HTR-8/SVneo (cell line): ENCODE results near the gene GJB3.
"Not testable (repeated sequence)": the region's sequence is repeated elsewhere in the genome, so short reads cannot be mapped to it uniquely, and the experiment has no call there.

ENCODE experiments used
- DNase-seq: peaks from one replicate; pipeline ENCODE4 v3.0.0; 2011; ENCODE audit warnings: low spot score, mixed read lengths; ENCODE audit not compliant: insufficient read length
- FAIRE-seq: peaks from 2 replicates; lab custom pipeline; 2011; peaks lifted over from hg19 to GRCh38; lab: Jason Lieb, UNC

GJB3 gene

DNA sequence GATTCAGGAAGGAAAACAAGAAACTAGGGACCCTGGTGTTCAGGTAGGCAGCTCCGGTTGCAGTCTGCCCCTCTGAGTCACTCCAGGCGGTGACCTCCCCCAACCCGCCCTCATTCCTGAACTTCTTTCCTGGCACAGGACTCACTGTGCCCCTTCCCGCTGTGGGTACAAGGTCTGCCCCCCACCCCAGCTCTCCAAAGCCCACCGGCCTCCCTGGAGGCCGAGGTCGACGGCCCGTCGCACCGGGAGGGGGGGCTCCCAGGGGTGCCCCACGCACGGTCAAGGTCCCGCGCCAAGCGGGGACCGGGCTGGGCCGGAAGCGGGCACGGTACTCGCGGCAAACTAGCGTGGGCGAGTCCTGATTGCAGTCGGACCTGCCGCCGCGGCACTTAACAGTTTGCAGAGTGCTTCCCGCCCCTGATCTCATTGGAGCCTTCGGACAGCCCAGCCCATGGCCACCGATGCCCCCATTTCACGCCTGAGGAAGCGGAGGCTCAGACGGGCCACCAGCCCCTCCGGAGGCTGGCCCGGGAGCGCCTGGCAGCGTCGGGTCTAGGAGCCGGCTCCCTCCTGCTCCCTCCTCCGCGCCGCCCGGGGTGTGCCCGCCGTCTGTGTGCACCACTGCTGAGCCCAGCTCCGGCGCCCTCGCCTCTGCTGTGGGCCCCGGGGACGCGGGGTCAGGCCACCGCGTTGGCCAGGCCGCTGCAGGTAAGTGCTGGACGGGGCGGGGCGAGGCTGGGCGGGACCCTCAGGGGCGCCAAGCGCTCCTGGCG is at the start of gene GJB3:
Gene GJB3 (plus strand): TSS at position 144 of the 773 bp plus-strand sequence. CDS start 3,549 bp downstream, outside the sequence.
- peak; percentile 28 for FAIRE-seq
- DNase-seq: no peak

GRCh38 chr1:34732831-34733230 is 48.2 kb upstream of the GJB3 start:
- FAIRE-seq, DNase-seq: not testable (repeated sequence)

DNA sequence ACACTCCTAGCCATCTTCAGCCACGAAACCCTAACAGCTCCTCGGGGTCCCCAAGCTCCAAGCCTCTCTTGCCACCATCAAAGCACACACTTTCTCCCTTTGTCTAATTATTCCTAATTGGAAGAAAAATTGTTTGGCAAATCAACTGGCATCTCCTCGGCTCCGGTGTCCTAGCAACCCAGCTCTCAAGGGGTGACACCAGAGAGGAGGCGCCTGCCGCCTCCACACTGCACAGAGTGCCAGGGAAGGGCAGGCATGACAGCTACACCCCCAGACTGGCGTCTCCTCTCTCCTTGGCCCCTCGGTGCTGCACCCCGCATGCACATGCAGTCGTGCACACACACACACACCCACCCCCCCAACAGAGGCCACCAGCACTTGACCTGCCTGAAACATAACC is 44.3 kb upstream of the GJB3 start:
- FAIRE-seq: no peak
- no peak for DNase-seq

- DNase-seq, FAIRE-seq: not testable (repeated sequence)
Measured at GRCh38 chr1:34737236-34737635, 43.8 kb upstream of the GJB3 start.

DNA sequence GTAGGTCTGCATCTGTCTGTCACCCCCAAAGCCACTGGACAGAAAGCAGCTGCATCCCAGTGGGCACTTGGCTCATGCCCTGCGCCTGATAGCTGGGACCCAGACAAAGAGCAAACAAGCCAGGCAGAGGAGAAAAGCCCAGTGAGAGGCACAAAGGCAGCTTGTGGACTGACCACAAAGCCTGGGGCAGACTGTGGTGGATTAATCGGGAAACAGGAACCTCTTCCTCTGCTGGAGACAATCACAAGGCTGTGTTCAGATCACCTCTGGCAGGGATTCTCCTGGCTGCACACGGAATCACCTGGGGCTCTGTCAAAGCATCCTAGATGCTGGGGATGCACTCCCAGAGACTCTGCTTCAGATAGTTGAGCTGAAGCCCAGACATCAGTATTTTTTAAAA is 41.4 kb upstream of the GJB3 start:
- FAIRE-seq: no peak

GRCh38 chr1:34740161-34740868 is 40.7 kb upstream of the GJB3 start:
- DNase-seq (no peak), FAIRE-seq (no peak)

More for the DNA sequence above, 41.4 kb upstream of the GJB3 start:
- no peak for DNase-seq

- FAIRE-seq: peak; percentile 38
- peak; percentile 80 for DNase-seq
Measured at GRCh38 chr1:34742667-34743270, 38.2 kb upstream of the GJB3 start.

GRCh38 chr1:34743775-34744174 is 37.2 kb upstream of the GJB3 start:
- no peak for DNase-seq
- no peak for FAIRE-seq

DNA sequence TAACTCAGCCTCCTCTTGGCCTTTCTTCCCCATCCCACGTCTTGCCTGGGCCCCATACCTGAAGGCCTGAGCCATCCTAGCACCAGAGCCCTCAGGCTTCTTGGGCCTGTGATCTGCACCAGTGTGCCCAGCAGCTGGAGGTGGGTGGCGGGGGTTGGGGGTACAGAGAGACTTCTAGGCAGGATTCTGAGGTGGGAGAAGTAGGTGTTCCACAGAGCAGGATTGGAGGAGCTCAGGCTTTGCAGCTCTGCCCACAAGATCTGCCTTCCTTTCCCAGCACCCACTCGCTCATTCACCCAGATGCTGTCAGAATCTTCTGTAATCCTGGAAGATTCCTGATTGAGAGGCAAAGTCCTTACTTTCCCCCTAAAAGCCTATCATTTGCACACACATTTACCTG is 36.2 kb upstream of the GJB3 start:
- DNase-seq (no peak), FAIRE-seq (no peak)

GRCh38 chr1:34745666-34746065 is 35.3 kb upstream of the GJB3 start:
- no peak for DNase-seq
- FAIRE-seq: no peak

GRCh38 chr1:34746101-34746500 is 34.9 kb upstream of the GJB3 start:
- FAIRE-seq (no peak), DNase-seq (no peak)

DNA sequence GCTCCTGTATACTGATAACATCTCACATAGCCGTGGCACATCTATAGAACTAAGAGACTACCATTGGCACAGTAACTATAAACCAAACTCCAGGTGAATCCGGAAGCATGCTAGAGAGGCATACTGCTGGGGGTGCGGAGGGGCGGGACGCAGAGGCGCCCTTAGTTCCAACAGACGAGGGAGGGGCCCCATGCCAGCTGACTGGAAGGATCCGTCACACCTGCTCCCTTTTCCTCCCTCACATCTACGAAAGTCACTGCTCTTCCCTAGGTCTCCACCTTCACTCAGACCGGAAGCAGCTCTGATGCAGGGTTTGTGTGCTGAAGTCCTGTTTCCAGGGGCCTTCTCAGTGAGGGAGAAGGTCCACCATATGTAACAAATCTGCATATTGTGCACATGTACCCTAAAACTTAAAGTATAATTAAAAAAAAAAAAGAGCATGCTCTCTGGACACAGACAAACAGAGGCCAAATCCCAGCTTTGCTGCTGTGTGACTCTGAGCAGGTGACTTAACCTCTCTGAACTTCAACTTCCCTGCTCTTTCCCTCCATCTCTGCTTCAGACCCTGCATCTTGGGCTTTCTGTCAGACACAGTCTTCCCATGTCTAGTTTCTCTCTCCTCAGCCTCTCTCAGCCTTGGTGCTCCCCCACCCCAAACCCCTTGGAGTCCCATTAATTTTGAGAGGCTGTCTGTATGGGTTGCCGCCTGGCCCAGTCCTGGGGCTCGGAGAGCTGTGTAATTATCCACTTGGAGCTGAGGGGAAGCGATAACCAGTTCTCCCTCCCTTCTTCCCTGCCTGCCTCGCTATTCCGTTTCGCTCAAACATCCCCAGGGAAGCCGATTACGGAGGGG is 34.0 kb upstream of the GJB3 start:
- DNase-seq (no peak), FAIRE-seq (no peak)

GRCh38 chr1:34747638-34747941 is 33.4 kb upstream of the GJB3 start:
- no peak for DNase-seq
- FAIRE-seq: no peak

DNA sequence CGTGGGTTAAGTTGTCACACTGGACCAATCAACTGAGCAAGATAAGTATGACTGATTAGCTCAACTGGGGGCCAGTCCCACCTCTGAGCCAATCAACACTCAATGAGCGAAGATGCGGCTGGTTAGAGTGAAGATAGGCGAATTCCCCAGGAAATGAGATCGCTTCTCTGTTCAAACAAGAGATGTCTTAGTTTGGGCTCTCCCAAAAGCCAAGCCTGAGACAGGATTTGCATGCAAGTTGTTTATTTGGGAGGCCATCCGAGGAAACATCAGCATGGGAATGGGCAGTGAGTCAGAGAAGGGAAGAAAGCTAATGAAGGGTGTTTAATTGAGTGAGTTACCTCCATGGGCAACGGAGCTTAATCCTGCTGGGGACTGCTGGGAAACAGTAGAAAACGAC is 31.0 kb upstream of the GJB3 start:
- no peak for FAIRE-seq
- no peak for DNase-seq

- FAIRE-seq (no peak), DNase-seq (no peak)
Measured at GRCh38 chr1:34750610-34751009, 30.4 kb upstream of the GJB3 start.

- no peak for DNase-seq
- FAIRE-seq: no peak
Measured at GRCh38 chr1:34753163-34753562, 27.9 kb upstream of the GJB3 start.

DNA sequence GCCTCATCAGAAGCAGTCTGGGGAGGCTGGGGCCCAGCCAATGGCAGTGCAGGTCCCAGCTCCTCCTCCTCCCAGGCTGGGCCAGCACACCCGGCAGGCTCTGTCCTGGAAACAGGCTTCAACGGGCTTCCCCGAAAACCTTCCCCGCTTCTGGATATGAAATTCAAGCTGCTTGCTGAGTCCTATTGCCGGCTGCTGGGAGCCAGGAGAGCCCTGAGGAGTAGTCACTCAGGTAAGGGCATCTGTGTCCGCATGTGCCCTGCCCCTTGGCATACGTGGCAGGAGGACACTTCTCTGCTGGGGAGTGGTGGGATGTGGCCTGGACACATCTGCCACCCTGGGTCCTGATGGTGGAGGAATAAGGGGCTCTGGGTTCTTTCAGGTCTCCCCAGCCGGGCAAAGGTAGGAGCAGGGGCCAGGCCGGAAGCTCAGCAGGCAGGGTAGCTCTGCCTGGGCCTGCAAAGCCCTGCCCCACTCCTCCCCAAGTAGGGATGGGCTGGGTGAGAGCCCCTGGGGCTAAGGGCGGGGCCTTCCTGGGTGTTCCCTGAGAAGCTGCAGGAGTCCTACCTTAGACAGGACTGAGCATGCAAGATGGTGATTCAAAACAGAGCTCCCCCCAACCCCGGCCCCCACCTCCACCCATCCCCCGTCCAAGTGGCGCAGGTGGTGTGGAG is 25.9 kb upstream of the GJB3 start, which contains the start of gene GJB5:
Gene GJB5 (plus strand): TSS at position 84 of the 674 bp plus-strand sequence. CDS start 2,284 bp downstream, outside the sequence.
- DNase-seq (no peak), FAIRE-seq (no peak)

DNA sequence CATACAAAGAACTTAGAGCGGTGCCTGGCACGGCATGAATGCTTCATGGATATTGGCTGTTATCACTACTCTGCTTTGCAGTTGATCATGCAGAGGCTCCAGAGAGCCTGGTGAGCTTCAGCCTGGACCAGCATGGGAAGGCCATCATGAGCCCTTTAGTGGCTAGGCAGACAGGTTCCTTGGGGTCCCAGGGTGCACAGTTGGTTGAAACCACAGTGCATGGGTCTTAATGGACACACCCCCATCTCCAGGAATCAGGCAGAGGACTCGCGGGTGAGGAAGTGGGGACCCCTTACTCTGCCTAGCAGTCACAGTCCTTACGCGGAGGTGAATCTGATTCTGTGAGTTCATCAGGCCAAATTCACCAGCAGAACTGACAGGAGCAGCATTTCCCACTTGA is 25.1 kb upstream of the GJB3 start:
- FAIRE-seq: no peak
- no peak for DNase-seq

DNA sequence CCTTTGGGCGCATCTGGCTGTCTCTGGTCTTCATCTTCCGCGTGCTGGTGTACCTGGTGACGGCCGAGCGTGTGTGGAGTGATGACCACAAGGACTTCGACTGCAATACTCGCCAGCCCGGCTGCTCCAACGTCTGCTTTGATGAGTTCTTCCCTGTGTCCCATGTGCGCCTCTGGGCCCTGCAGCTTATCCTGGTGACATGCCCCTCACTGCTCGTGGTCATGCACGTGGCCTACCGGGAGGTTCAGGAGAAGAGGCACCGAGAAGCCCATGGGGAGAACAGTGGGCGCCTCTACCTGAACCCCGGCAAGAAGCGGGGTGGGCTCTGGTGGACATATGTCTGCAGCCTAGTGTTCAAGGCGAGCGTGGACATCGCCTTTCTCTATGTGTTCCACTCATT is 23.6 kb upstream of the GJB3 start:
- FAIRE-seq (no peak), DNase-seq (no peak)

- DNase-seq (no peak), FAIRE-seq (no peak)
Measured at GRCh38 chr1:34758751-34759150, 22.3 kb upstream of the GJB3 start.
